ENCODE data around the gene ADAM15. TPM values are rescaled to one million over a fixed set of nuclear protein-coding genes. Genes with fewer than 3 reads are reported as not detected.

The ADAM15 gene
- total RNA-seq, 1 donor from 2014 or later: 82.2 TPM

DNA sequence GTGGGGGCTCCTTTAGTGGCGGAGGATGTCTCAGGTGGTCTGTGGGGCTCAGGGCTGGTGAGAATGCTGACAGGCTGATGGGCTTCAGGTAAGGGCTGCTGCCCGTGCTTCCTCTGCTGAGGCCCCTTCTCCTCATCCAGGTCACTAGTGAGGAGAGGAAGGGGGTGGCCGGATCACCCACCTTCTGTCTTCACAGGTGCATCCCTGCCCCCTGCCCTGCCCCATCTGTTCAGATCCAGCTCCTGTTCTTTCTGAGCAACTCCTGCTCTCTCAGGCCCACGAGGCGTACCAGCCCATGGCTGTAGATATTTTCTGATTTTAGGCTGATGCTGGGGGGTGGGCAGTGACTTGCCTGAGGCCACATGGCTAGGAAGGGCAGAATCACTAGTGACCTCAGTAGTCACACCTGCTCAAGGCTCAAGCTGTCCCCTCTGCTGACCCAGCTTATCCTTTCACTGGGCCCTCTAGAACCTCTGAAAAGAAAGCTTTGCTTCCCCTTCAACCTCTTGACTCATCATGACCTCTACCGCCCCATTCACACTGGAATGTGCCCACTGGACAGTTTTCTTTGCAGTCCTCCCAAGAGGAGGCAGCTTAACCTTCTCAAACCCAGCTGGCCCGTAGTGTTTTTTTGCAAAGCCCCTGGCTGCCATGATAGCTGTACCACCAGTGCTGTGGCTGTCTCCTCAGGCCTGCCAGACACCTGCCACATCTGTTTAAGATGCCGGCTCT, 32.3 kb upstream of the ADAM15 start:
- no peaks in the 10 kb centered on the region for H3K9me3 Mint-ChIP-seq
- peaks cover 20% of the 10 kb centered on the region for H3K4me1 Mint-ChIP-seq
- H3K27ac Mint-ChIP-seq (ENCODE audit: unreplicated experiment): peak overlapping the region; percentile 30
- no peak overlapping the region for H3K4me3 Mint-ChIP-seq
- no peak for TF ChIP-seq CTCF (conservative IDR thresholded peaks at IDR 0.05)
- H3K27me3 Mint-ChIP-seq (ENCODE audit: low read depth): no peaks in the 10 kb centered on the region
- no peak for DNase-seq (ENCODE audit: low read depth, low spot score)
- H3K36me3 Mint-ChIP-seq (ENCODE audit: low read depth): no peaks in the 10 kb centered on the region

DNA sequence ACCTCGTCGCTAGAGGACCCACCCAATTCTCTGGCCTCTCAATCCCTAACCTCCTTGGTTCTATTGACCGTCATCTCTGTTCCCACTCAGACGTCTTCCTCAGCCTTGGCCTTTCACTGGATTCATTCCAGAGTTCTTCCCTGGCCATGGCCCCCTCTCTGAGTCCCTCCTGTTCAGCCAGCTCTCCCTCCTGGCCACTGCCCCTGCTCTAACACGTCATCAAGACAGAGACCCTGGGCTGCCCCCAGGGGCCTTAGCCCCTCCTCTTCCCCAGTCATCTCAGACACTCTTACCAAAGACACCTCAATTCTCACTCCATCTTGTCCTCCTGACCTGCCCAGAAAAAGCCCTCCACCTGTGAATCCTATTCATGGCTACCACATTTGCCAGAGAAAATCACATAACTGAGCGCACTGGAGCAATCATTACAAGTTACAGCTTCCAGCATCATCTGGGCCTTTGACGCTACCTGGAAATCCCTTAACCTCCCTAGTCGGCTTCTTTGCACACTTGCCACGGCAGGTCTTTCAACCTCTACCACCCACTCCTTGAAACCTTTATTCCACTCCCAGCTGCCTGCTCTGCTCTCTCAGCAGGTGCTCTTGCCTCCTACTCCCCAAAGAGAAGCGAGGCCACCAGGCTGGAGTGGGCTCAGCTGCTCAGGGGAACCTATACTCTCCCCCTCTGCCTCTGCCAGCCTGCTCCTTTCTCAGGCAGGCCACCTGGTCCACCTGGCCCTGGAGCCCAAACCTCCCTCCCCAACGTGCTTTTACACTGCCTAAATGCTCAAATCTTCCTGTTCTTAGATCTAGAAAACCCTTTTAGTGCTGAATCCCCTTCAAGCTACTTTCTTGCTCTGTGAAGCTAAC, 31.5 kb upstream of the ADAM15 start:
- Mint-ChIP-seq H3K27me3 (ENCODE audit: low read depth) (no peaks in the 10 kb centered on the region), H3K9me3 (no peaks in the 10 kb centered on the region), H3K4me3 (peak overlapping the region; percentile 20), H3K27ac (ENCODE audit: unreplicated experiment) (no peak overlapping the region), H3K4me1 (peaks cover 20% of the 10 kb centered on the region), H3K36me3 (ENCODE audit: low read depth) (no peaks in the 10 kb centered on the region)
- no peak for DNase-seq (ENCODE audit: low read depth, low spot score)
- no peak for TF ChIP-seq CTCF (conservative IDR thresholded peaks at IDR 0.05)

DNA sequence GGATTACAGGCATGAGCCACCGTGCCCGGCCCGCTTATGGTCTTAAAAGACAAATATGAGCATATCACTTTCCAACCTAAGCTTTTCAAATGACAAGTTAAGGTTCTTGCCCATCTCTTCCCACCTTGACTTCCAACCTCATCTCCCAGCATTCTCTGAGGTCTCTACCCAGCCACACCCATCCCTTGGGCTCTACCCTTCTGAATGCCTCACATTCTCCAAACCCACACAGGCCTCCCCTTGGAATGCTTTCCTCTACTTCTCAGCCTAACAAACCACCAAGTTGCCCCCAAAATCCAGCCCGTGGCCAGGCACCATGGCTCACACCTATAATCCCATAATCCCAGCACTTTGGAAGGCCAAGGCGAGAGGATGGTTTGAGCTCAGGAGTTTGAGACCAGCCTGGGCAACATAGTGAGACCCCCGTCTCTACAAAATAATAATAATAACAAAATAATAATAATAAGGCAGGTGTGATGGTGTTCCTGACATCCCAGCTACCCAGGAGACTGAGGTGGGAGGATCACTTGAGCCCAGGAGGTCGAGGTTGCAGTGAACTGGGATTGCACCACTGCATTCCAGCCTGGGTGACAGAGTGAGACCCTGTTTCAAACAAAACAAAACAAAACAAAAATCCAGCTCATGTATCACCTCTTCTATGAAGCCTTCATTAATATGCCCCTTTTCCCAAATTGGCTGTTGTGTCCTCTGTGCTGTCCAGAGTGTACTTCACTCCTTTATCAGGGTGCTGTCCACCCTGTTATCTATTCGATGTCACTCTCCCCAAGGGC, 28.8 kb upstream of the ADAM15 start:
- no peaks in the 10 kb centered on the region for H3K9me3 Mint-ChIP-seq
- H3K27ac Mint-ChIP-seq (ENCODE audit: unreplicated experiment): no peak overlapping the region
- no peak for TF ChIP-seq CTCF (conservative IDR thresholded peaks at IDR 0.05)
- H3K4me3 Mint-ChIP-seq: no peak overlapping the region
- H3K27me3 Mint-ChIP-seq (ENCODE audit: low read depth): no peaks in the 10 kb centered on the region
- no peak for DNase-seq (ENCODE audit: low read depth, low spot score)
- H3K4me1 Mint-ChIP-seq: peaks cover 20% of the 10 kb centered on the region
- H3K36me3 Mint-ChIP-seq (ENCODE audit: low read depth): no peaks in the 10 kb centered on the region

DNA sequence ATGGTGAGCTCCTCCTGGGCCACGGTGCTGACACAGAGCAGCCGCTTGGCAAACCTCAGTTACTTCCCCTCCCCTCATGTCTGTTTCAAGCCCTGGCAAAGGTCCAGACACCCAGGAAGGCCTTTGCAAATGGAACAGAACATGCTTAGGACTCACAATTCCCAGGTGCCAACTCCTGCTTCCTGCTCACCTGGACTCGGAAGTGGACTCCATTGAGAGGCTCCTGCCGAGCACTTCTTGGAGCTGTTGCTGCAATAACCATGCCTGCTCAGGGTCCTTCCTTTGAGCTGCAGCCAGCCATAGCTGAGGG, 28.2 kb upstream of the ADAM15 start:
- DNase-seq (ENCODE audit: low read depth, low spot score): no peak
- Mint-ChIP-seq H3K36me3 (ENCODE audit: low read depth) (no peaks in the 10 kb centered on the region), H3K27me3 (ENCODE audit: low read depth) (no peaks in the 10 kb centered on the region), H3K9me3 (no peaks in the 10 kb centered on the region), H3K27ac (ENCODE audit: unreplicated experiment) (no peak overlapping the region), H3K4me1 (peaks cover 17% of the 10 kb centered on the region), H3K4me3 (no peak overlapping the region)
- TF ChIP-seq CTCF (conservative IDR thresholded peaks at IDR 0.05): no peak

DNA sequence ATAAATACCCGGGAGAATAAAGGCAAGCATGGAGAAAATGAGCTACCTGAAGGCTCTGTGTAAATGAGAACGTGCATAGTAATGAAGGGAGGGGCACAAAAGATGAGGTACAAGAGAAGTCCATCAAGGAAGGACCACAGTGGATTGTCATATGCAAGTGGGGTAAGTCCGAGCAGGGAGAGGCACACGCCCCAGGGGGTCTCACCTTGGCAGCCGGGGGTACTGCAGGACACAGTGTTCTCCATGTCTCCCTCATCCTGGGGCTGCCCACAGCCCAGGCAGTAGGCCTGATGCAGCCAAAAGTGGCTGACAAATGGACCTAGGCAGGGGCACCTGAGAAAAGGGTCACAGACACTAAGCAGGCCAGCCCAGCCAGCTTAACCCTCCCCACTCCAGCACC, 27.5 kb upstream of the ADAM15 start:
- Mint-ChIP-seq H3K36me3 (ENCODE audit: low read depth) (no peaks in the 10 kb centered on the region), H3K4me1 (peaks cover 15% of the 10 kb centered on the region), H3K4me3 (no peak overlapping the region), H3K9me3 (no peaks in the 10 kb centered on the region), H3K27me3 (ENCODE audit: low read depth) (no peaks in the 10 kb centered on the region), H3K27ac (ENCODE audit: unreplicated experiment) (peak overlapping the region; percentile 19)
- TF ChIP-seq CTCF (conservative IDR thresholded peaks at IDR 0.05): no peak
- DNase-seq (ENCODE audit: low read depth, low spot score): no peak

All from neural crest cell (in vitro differentiated cells).